Measurements from ENCODE around the gene IFNA8. TPM values are rescaled to one million over a fixed set of nuclear protein-coding genes. Genes with fewer than 3 reads are reported as not detected.
"Not testable (repeated sequence)": the region's sequence is repeated elsewhere in the genome, so short reads cannot be mapped to it uniquely, and the experiment has no call there.

Gene IFNA8
- total RNA-seq (2014; rRNA removed; shearing (Covaris generic)), result not detected in 2 replicates
- not detected in 2 replicates for polyA plus RNA-seq (2016; fragmentation: Nextera tagmentation; extraction: Ambion mirVana)

GRCh38 chr9:21408817-21409216 is at the start of gene IFNA8:
IFNA8 (plus strand) TSS chr9:21409117; CDS start chr9:21409177, 60 bp downstream.
- Histone ChIP-seq H2AFZ (no peak within 1 kb of the TSS), H3K36me3 (ENCODE audit: low read depth) (no peaks in the 10 kb centered on the region), H3K4me2 (ENCODE audit: unreplicated experiment) (no peak within 1 kb of the TSS), H3K79me2 (ENCODE audit: insufficient read depth) (no peaks in the 10 kb centered on the region), H3F3A (ENCODE audit: insufficient read depth) (no peaks in the 10 kb centered on the region), H3K27me3 (replicated peaks; ENCODE audit: insufficient read depth) (no peaks in the 10 kb centered on the region), H3K9me3 (ENCODE audit: low read depth) (no peaks in the 10 kb centered on the region), H3K9ac (no peak within 1 kb of the TSS), H3K27ac (no peak within 1 kb of the TSS), H3K4me3 (no peak within 1 kb of the TSS), H3K4me1 (ENCODE audit: insufficient read depth) (no peaks in the 10 kb centered on the region), H3K9me2 (ENCODE audit: insufficient read depth) (no peaks in the 10 kb centered on the region), H4K20me1 (ENCODE audit: insufficient read depth) (no peaks in the 10 kb centered on the region)
- DNase-seq, result no peak
- no peak for TF ChIP-seq EZH2 (IDR thresholded peaks at IDR 0.05; ENCODE audit: insufficient read depth, poor library complexity, severe bottlenecking)
- no peak for TF ChIP-seq EZH2phosphoT487 (IDR thresholded peaks at IDR 0.05; ENCODE audit: insufficient read depth, low read depth)
- in situ Hi-C loops (cut with MboI), result no loop called here
- whole genome bisulfite sequencing, 2 experiments (ENCODE audit: low coverage in 1 of 2, low lambda C conversion rate in 2 of 2, missing lambda C conversion rate in 2 of 2), result 89 to 100% methylated on average over 1 of the region's 1 CpG

GRCh38 chr9:21362287-21362686 is 46.6 kb upstream of the IFNA8 start:
- H3K36me3 ChIP-seq (ENCODE audit: low read depth), result no peaks in the 10 kb centered on the region
- no peak overlapping the region for H3K9ac ChIP-seq
- no peak for DNase-seq
- no peak for TF ChIP-seq EZH2 (IDR thresholded peaks at IDR 0.05; ENCODE audit: insufficient read depth, poor library complexity, severe bottlenecking)
- WGBS, 2 experiments (ENCODE audit: low coverage in 1 of 2, low lambda C conversion rate in 2 of 2, missing lambda C conversion rate in 2 of 2), result 71 to 75% methylated on average over 8 of the region's 8 CpGs
- H3K4me1 ChIP-seq (ENCODE audit: insufficient read depth), result no peaks in the 10 kb centered on the region
- no peak overlapping the region for H2AFZ ChIP-seq
- H3K4me2 ChIP-seq (ENCODE audit: unreplicated experiment), result no peak overlapping the region
- H3K27me3 ChIP-seq (replicated peaks; ENCODE audit: insufficient read depth), result peaks cover 46% of the 10 kb centered on the region
- H3K9me2 ChIP-seq (ENCODE audit: insufficient read depth), result no peaks in the 10 kb centered on the region
- no peaks in the 10 kb centered on the region for H3K79me2 ChIP-seq (ENCODE audit: insufficient read depth)
- H3F3A ChIP-seq (ENCODE audit: insufficient read depth), result no peaks in the 10 kb centered on the region
- no peaks in the 10 kb centered on the region for H3K9me3 ChIP-seq (ENCODE audit: low read depth)
- no peak overlapping the region for H3K27ac ChIP-seq
- in situ Hi-C loops (cut with MboI), result no loop called here
- no peaks in the 10 kb centered on the region for H4K20me1 ChIP-seq (ENCODE audit: insufficient read depth)
- no peak overlapping the region for H3K4me3 ChIP-seq

- H2AFZ ChIP-seq; H3F3A ChIP-seq (ENCODE audit: insufficient read depth); H3K9me3 ChIP-seq (ENCODE audit: low read depth); H3K27ac ChIP-seq; DNase-seq; H3K4me1 ChIP-seq (ENCODE audit: insufficient read depth); H3K4me3 ChIP-seq; H3K9ac ChIP-seq; in situ Hi-C loops (cut with MboI); H3K79me2 ChIP-seq (ENCODE audit: insufficient read depth); H3K9me2 ChIP-seq (ENCODE audit: insufficient read depth); H3K4me2 ChIP-seq (ENCODE audit: unreplicated experiment); H3K36me3 ChIP-seq (ENCODE audit: low read depth); H4K20me1 ChIP-seq (ENCODE audit: insufficient read depth): not testable (repeated sequence)
- WGBS, 2 experiments (ENCODE audit: low coverage in 1 of 2, low lambda C conversion rate in 2 of 2, missing lambda C conversion rate in 2 of 2), result 88 to 97% methylated on average over 1 of the region's 2 CpGs
- peaks cover 38% of the 10 kb centered on the region for H3K27me3 ChIP-seq (replicated peaks; ENCODE audit: insufficient read depth)
Measured at GRCh38 chr9:21367169-21367568, 41.7 kb upstream of the IFNA8 start.

GRCh38 chr9:21367957-21368356 is 41.0 kb upstream of the IFNA8 start, which contains the start of gene IFNA13:
IFNA13 (minus strand) TSS chr9:21368057; CDS start chr9:21368010, 47 bp downstream.
- Histone ChIP-seq H3K27ac (no peak within 1 kb of the TSS), H4K20me1 (ENCODE audit: insufficient read depth) (no peaks in the 10 kb centered on the region), H3K9me2 (ENCODE audit: insufficient read depth) (no peaks in the 10 kb centered on the region), H3K9ac (no peak within 1 kb of the TSS), H3K27me3 (replicated peaks; ENCODE audit: insufficient read depth) (peaks cover 38% of the 10 kb centered on the region), H3K79me2 (ENCODE audit: insufficient read depth) (no peaks in the 10 kb centered on the region), H3K4me2 (ENCODE audit: unreplicated experiment) (no peak within 1 kb of the TSS), H3F3A (ENCODE audit: insufficient read depth) (no peaks in the 10 kb centered on the region), H3K36me3 (ENCODE audit: low read depth) (no peaks in the 10 kb centered on the region), H2AFZ (no peak within 1 kb of the TSS), H3K4me1 (ENCODE audit: insufficient read depth) (no peaks in the 10 kb centered on the region), H3K9me3 (ENCODE audit: low read depth) (no peaks in the 10 kb centered on the region), H3K4me3 (no peak within 1 kb of the TSS)
- no peak for DNase-seq
- in situ Hi-C loops (cut with MboI), result no loop called here
- WGBS, 2 experiments (ENCODE audit: low coverage in 1 of 2, low lambda C conversion rate in 2 of 2, missing lambda C conversion rate in 2 of 2), result 36 to 42% methylated on average over 3 of the region's 3 CpGs
- no peak for TF ChIP-seq EZH2phosphoT487 (IDR thresholded peaks at IDR 0.05; ENCODE audit: insufficient read depth, low read depth)
- no peak for TF ChIP-seq EZH2 (IDR thresholded peaks at IDR 0.05; ENCODE audit: insufficient read depth, poor library complexity, severe bottlenecking)

GRCh38 chr9:21371467-21371866 is 37.5 kb upstream of the IFNA8 start:
- 31% methylated on average over 4 of the region's 4 CpGs for WGBS, 2 experiments (ENCODE audit: low coverage in 1 of 2, low lambda C conversion rate in 2 of 2, missing lambda C conversion rate in 2 of 2)
- in situ Hi-C loops (cut with MboI), result not testable (repeated sequence)

More at GRCh38 chr9:21371467-21371866, 37.5 kb upstream of the IFNA8 start:
- H3K4me1 ChIP-seq (ENCODE audit: insufficient read depth); DNase-seq; H3F3A ChIP-seq (ENCODE audit: insufficient read depth); H3K9me2 ChIP-seq (ENCODE audit: insufficient read depth); H3K9ac ChIP-seq; H4K20me1 ChIP-seq (ENCODE audit: insufficient read depth); H3K4me2 ChIP-seq (ENCODE audit: unreplicated experiment); H3K9me3 ChIP-seq (ENCODE audit: low read depth); H3K36me3 ChIP-seq (ENCODE audit: low read depth); H3K4me3 ChIP-seq; H2AFZ ChIP-seq; H3K27ac ChIP-seq; H3K79me2 ChIP-seq (ENCODE audit: insufficient read depth): not testable (repeated sequence)
- H3K27me3 ChIP-seq (replicated peaks; ENCODE audit: insufficient read depth), result 0 out of 2 replicates have a peak, but pooled peaks cover 16% of the 10 kb centered on the region
